IMR-90 (cell line): ENCODE results near the gene HEYL.

Experiments used
- CTCF ChIP-seq: conservative IDR thresholded peaks from 2 replicates; pipeline ENCODE4 v1.5.1; 2012; ENCODE audit warnings: mild to moderate bottlenecking, low read depth, low read length, improper control_type of control experiment
- ELK1 ChIP-seq: fragments of 150-350 bp; IDR thresholded peaks from 2 replicates; pipeline ENCODE4 v1.6.1; 2016; ENCODE audit warnings: low read depth, mild to moderate bottlenecking, low read length, moderate library complexity, borderline replicate concordance
- POLR2A ChIP-seq: IDR thresholded peaks from 2 replicates; pipeline ENCODE4 v1.6.1; 2012; ENCODE audit warnings: mild to moderate bottlenecking, low read depth, low read length
- RCOR1 ChIP-seq: IDR thresholded peaks from 2 replicates; pipeline ENCODE4 v1.6.1; 2012; ENCODE audit warnings: mild to moderate bottlenecking, low read length, improper control_type of control experiment; ENCODE audit not compliant: insufficient replicate concordance
- SMC3 ChIP-seq: fragments of 150-350 bp; IDR thresholded peaks from 2 replicates; pipeline ENCODE4 v1.6.1; 2016; ENCODE audit warnings: low read depth, mild to moderate bottlenecking, antibody characterized with exemption, low read length, moderate library complexity

GRCh38 chr1:39596163-39596562, 43.3 kb downstream of the HEYL start:
- TF ChIP-seq SMC3 (no peak), RCOR1 (no peak), CTCF (no peak), POLR2A (no peak), ELK1 (no peak)
